A673 (cell line): ENCODE measurements around the gene ZNF775.

ENCODE experiments used
- CTCF ChIP-seq: fragments of 300-800, 200-600 bp; sonication (generic); conservative IDR thresholded peaks from 2 replicates; pipeline ENCODE4 v1.5.1; 2017; ENCODE audit warnings: low read depth, mild to moderate bottlenecking, antibody characterized with exemption, low read length, moderate library complexity, mixed read lengths
- EZH2 ChIP-seq: fragments of 200-600 bp; sonication (generic); IDR thresholded peaks from 2 replicates; pipeline ENCODE4 v1.6.1; 2017; ENCODE audit warnings: borderline replicate concordance, low read depth, mild to moderate bottlenecking, mixed read lengths, antibody characterized with exemption, low read length; ENCODE audit not compliant: poor library complexity, severe bottlenecking

- no peak for TF ChIP-seq CTCF
- TF ChIP-seq EZH2: no peak
These were observed 34.5 kb downstream of the ZNF775 start for GRCh38 chr7:150413640-150414081.
